SU-DHL-6 (cell line): ENCODE results near the gene HOXB5.

Source experiments
- H2AFZ ChIP-seq: fragments of 200-600 bp; sonication (generic); 2 replicates; pipeline ENCODE4 v1.6.1; 2014; ENCODE audit warnings: low read depth, mild to moderate bottlenecking, moderate library complexity, mixed read lengths, antibody characterized with exemption, low read length; ENCODE audit not compliant: severe bottlenecking
- H3F3A ChIP-seq: fragments of 200-600 bp; shearing (Covaris generic); 2 replicates; pipeline ENCODE4 v1.6.0; 2016; ENCODE audit warnings: antibody characterized with exemption, mild to moderate bottlenecking; ENCODE audit not compliant: insufficient read depth
- H3K27ac ChIP-seq: fragments of 200-600 bp; sonication (generic); 2 replicates; pipeline ENCODE4 v1.5.1; 2016; ENCODE audit warnings: low read depth, mild to moderate bottlenecking, low read length, moderate library complexity, mixed read lengths
- H3K27me3 ChIP-seq: fragments of 200-600 bp; sonication (generic), shearing (Covaris generic); 2 replicates; pipeline ENCODE4 v1.6.0; 2014; ENCODE audit warnings: mild to moderate bottlenecking, low read length
- H3K36me3 ChIP-seq: fragments of 200-600 bp; sonication (generic); 2 replicates; pipeline ENCODE4 v1.6.1; 2014; ENCODE audit warnings: mild to moderate bottlenecking, low read length, mixed read lengths
- H3K4me2 ChIP-seq: fragments of 300-600, 200-600 bp; shearing (Covaris generic), sonication (generic); 2 replicates; pipeline ENCODE4 v1.6.0; 2014; ENCODE audit warnings: low read length, low read depth, mild to moderate bottlenecking; ENCODE audit not compliant: poor library complexity, severe bottlenecking
- H3K4me3 ChIP-seq: fragments of 200-600 bp; sonication (generic); 2 replicates; pipeline ENCODE4 v1.5.1; 2014; ENCODE audit warnings: antibody characterized with exemption, low read length, mild to moderate bottlenecking, mixed read lengths; ENCODE audit not compliant: insufficient read depth, poor library complexity, severe bottlenecking
- H3K79me2 ChIP-seq: fragments of 200-600 bp; sonication (generic); 2 replicates; pipeline ENCODE4 v1.6.1; 2014; ENCODE audit warnings: mild to moderate bottlenecking, low read length, moderate library complexity; ENCODE audit not compliant: insufficient read depth
- H3K9ac ChIP-seq: fragments of 200-600 bp; sonication (generic); 2 replicates; pipeline ENCODE4 v1.7.0; 2014; ENCODE audit warnings: mild to moderate bottlenecking, low read length
- H3K9me2 ChIP-seq: fragments of 200-600 bp; sonication (generic); replicated peaks from 2 replicates; pipeline ENCODE4 v1.6.1; 2014; ENCODE audit warnings: low read length; ENCODE audit not compliant: insufficient read depth
- H3K9me3 ChIP-seq: fragments of 200-600 bp; sonication (generic); 2 replicates; pipeline ENCODE4 v1.6.1; 2014; ENCODE audit warnings: low read length, mixed read lengths; ENCODE audit not compliant: insufficient read depth
- H4K20me1 ChIP-seq: fragments of 200-600 bp; sonication (generic); 2 replicates; pipeline ENCODE4 v1.6.1; 2014; ENCODE audit warnings: low read depth, mild to moderate bottlenecking, antibody characterized with exemption, low read length, moderate library complexity, mixed read lengths
- EZH2phosphoT487 ChIP-seq: fragments of 200-600 bp; sonication (generic), shearing (Covaris generic); conservative IDR thresholded peaks from 2 replicates; pipeline ENCODE4 v1.6.1; 2018; ENCODE audit warnings: mild to moderate bottlenecking, antibody characterized with exemption, low read length, moderate library complexity, mixed read lengths
- TF ChIP-seq, protein P1 (sequence below): fragments of 200-600 bp; sonication (generic); IDR thresholded peaks from one replicate; pipeline ENCODE4 v1.5.1; 2017; ENCODE audit warnings: antibody characterized with exemption, mild to moderate bottlenecking, low read length, moderate library complexity; ENCODE audit not compliant: insufficient read depth, poor library complexity, severe bottlenecking

Gene HOXB5

DNA sequence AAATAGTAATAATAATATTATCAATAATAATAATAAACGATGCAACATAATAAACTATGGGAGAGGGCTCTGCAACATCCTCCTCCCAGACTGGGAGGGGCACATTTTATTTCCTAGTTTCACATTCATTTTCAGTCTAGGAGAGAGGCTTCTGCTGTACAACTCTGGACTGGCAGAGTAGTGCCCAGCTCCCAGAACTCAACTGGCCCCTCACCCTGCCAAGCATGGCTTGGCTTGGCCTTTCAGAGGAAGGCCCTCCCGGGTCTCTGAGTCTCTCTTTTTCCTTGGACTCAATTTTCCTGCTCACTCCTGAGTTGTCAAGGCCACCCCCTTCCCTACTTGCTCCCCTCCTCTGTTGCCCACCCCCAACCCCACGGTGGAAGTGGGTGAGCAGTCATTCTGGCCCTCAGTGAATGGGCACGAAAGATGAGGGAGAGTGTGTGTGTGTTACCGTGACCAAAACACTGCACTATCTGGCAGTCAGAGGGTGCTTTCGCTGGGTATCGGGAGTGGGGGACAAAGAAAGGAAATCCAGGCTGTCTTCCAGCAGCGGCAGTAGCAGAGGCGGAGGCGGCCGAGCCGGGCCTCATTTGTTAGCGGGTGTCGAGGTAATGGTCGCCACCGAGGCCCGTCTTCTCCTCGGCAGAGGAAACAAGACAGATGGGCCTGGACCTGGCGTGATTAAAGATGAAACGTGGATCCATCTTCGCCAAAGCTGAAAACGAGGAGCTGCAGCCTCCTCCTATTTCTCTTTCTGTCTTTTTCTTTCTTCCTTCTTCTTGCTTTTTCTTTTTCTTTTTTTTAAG is 17.7 kb downstream of the HOXB5 start:
- Histone ChIP-seq H3K36me3 (no peaks in the 10 kb centered on the region), H2AFZ (no peak overlapping the region), H3K27me3 (no peaks in the 10 kb centered on the region), H3K4me3 (no peak overlapping the region), H3K9me2 (no peaks in the 10 kb centered on the region), H3F3A (no peaks in the 10 kb centered on the region), H3K9me3 (no peaks in the 10 kb centered on the region), H3K9ac (no peak overlapping the region), H3K27ac (no peak overlapping the region), H3K4me2 (no peak overlapping the region), H4K20me1 (no peaks in the 10 kb centered on the region), H3K79me2 (no peaks in the 10 kb centered on the region)
- TF ChIP-seq, protein P1, sequence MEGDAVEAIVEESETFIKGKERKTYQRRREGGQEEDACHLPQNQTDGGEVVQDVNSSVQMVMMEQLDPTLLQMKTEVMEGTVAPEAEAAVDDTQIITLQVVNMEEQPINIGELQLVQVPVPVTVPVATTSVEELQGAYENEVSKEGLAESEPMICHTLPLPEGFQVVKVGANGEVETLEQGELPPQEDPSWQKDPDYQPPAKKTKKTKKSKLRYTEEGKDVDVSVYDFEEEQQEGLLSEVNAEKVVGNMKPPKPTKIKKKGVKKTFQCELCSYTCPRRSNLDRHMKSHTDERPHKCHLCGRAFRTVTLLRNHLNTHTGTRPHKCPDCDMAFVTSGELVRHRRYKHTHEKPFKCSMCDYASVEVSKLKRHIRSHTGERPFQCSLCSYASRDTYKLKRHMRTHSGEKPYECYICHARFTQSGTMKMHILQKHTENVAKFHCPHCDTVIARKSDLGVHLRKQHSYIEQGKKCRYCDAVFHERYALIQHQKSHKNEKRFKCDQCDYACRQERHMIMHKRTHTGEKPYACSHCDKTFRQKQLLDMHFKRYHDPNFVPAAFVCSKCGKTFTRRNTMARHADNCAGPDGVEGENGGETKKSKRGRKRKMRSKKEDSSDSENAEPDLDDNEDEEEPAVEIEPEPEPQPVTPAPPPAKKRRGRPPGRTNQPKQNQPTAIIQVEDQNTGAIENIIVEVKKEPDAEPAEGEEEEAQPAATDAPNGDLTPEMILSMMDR, result no peak
- no peak for TF ChIP-seq EZH2phosphoT487

DNA sequence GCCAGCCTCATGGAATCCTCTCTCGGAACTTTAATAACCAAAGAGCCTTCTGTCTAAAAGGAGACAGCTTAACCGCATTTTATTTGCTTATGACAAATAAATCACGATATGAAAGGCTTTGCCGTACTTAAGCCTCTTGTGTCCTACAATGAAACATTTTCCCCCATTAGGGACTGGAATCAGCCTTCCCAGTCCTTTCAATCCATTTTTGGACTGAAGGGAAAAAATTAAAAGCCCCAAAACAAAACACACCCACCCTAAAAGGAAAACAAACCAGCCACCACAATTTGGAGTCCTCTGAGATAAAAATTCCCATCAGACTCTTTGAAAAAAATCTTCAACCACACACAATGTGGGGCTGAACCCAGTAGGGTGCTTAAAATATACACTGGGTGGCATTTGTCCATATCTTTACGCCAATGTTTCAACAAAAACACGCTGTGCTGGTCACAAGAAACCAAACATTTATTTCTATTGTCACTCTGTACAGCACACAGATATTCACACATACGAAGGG is 18.5 kb downstream of the HOXB5 start:
- Histone ChIP-seq H3K36me3 (no peaks in the 10 kb centered on the region), H3K27ac (no peak overlapping the region), H3K79me2 (no peaks in the 10 kb centered on the region), H3K4me3 (no peak overlapping the region), H3K9me3 (no peaks in the 10 kb centered on the region), H4K20me1 (no peaks in the 10 kb centered on the region), H3F3A (no peaks in the 10 kb centered on the region), H3K9me2 (no peaks in the 10 kb centered on the region), H3K9ac (no peak overlapping the region), H2AFZ (no peak overlapping the region), H3K4me2 (no peak overlapping the region), H3K27me3 (no peaks in the 10 kb centered on the region)
- TF ChIP-seq EZH2phosphoT487, result no peak
- TF ChIP-seq, protein P1, result no peak

DNA sequence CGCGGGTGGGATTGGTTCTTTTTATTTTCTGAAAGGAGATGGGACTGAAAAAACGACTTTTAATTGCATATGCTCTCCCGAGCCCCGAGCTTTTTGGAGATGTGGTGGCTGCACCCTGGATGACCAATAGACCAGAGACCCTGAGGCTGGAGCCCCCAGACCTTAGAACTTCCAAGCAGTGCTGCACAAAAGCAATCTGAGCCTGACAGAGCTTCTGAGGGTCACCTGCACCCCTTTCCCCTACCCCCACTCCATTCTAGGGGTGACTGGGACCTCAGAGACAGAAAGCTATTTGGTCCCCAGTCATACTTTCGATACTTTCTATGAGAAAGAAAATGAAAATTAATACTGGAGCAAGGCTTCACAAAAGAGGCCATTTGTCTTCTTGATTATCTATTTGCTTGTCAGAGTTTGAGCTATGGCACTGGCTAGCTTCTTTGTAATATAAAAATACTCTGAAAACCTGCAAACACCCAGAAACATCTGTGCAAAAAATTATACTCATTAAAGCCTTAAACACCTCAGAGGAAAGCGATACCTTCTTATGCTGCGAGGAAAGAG is 19.0 kb downstream of the HOXB5 start:
- Histone ChIP-seq H3K4me2 (no peak overlapping the region), H3K27ac (no peak overlapping the region), H2AFZ (no peak overlapping the region), H3K79me2 (no peaks in the 10 kb centered on the region), H3K4me3 (no peak overlapping the region), H3K9me2 (no peaks in the 10 kb centered on the region), H4K20me1 (no peaks in the 10 kb centered on the region), H3K9me3 (no peaks in the 10 kb centered on the region), H3F3A (no peaks in the 10 kb centered on the region), H3K9ac (no peak overlapping the region), H3K36me3 (no peaks in the 10 kb centered on the region), H3K27me3 (no peaks in the 10 kb centered on the region)
- TF ChIP-seq, protein P1, result no peak
- no peak for TF ChIP-seq EZH2phosphoT487
